ENCODE measurements around the gene PCGF6. TPM values are rescaled to one million over a fixed set of nuclear protein-coding genes. Genes with fewer than 3 reads are reported as not detected.
A peak's percentile ranks its signal among the peaks of the same experiment; 100 is the strongest.

The PCGF6 gene
- total RNA-seq, 1 experiment from 2014 or later = 7.2 TPM

DNA sequence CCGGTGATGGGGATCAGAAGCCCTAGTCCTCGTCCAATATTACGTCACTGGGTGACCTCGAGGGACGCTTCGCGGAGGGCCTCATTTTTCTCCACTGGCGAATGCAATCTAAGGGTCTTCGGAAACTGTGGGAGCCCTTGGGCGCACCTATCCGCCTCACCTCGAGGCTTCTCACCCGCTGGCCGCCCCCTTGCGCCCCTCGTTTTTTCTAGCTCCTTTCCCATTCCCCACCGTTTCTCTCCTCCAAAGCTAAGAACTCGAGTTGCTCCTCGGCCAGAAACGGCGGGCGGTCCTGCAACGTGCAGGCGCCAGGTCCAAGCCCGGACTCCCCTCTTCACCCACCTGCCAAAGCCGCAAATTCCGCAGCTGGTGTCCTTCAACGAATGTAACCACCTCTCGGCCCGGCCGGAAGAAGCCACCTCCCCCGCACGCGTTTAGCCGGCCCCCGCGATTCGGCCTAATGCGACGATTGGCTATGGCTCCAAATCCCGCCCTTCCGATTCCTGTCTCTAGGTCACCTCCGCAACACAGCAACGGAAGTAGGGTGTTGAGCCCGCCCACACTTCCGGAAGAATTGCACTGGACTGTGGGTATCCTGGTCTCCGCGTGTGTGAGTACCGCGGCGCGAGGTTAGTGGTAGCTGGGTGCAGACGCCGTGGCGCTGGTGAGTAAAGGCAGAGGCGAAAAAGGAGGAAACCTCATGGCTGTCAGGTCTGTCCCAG, 45.3 kb upstream of the PCGF6 start, which contains the start of the genes ATP5MK and PDCD11:
Gene ATP5MK, minus strand, starts transcription at position 409 of the 722 bp plus-strand sequence. CDS start 4,018 bp downstream, outside the sequence.
Gene PDCD11, plus strand, starts transcription at position 560 of the 722 bp plus-strand sequence. CDS start 1,801 bp downstream, outside the sequence.
- Mint-ChIP-seq H3K4me3 (ENCODE audit: unreplicated experiment) (peak within 1 kb of the TSS; percentile 96), H3K27ac (ENCODE audit: low read depth, unreplicated experiment) (peak within 1 kb of the TSS; percentile 95), H3K4me1 (ENCODE audit: insufficient read depth, unreplicated experiment) (peaks cover 24% of the 10 kb centered on the region), H3K36me3 (ENCODE audit: insufficient read depth, unreplicated experiment) (peaks cover 81% of the 10 kb centered on the region), H3K9me3 (ENCODE audit: unreplicated experiment) (no peaks in the 10 kb centered on the region), H3K27me3 (ENCODE audit: insufficient read depth, unreplicated experiment) (no peaks in the 10 kb centered on the region)
- TF ChIP-seq CTCF (IDR thresholded peaks at IDR 0.05; ENCODE audit: unreplicated experiment) = no peak
- BruUV-seq (replicated peaks) = TSS peak; percentile 81
- POLR2A ChIA-PET = interaction anchor here (0.6 to 5.7 kb wide), 29 partner anchors 8 to 1578 kb away, joined by 3 to 62 read pairs (median 4); partner anchors contain the start of genes CNNM2, NEURL1, NT5C2 and OGA
- CTCF ChIA-PET = interaction anchor here (0.6 to 1.9 kb wide), 5 partner anchors 20 to 290 kb away, joined by 3 to 7 read pairs (median 3); no protein-coding TSS in a partner anchor
- intact Hi-C loops (cut with micrococcal nuclease) = loop anchor here (2.0 to 5.0 kb wide), 2 partner anchors 27 to 44 kb away; partner anchors contain the start of gene PCGF6
- peak; percentile 99 for DNase-seq (ENCODE audit: unreplicated experiment)

DNA sequence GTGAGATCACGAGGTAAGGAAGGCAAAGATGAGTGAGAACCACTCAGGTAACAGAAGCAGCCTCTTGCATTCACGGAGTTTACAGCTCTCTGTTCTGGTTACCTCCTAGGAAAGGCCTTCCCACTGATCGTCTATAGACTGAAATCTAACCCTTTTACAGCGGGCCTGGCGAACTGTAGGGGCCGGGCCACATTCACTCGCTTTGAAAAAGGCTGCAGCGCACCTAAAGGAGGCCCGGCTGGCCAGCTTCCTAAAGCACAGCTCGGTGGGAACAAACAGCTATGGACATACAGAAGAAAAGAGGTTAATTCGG, 44.8 kb upstream of the PCGF6 start:
- intact Hi-C loops (cut with micrococcal nuclease) = loop anchor here (2.0 to 5.0 kb wide), 2 partner anchors 27 to 43 kb away; partner anchors contain the start of gene PCGF6
- peak overlapping the region; percentile 95 for H3K27ac Mint-ChIP-seq (ENCODE audit: low read depth, unreplicated experiment)
- peak overlapping the region; percentile 96 for H3K4me3 Mint-ChIP-seq (ENCODE audit: unreplicated experiment)
- ChIA-PET POLR2A (interaction anchor here (0.7 to 5.7 kb wide), 24 partner anchors 8 to 1577 kb away, joined by 3 to 62 read pairs (median 4); partner anchors contain the start of genes CNNM2, NEURL1, NT5C2 and OGA), CTCF (interaction anchor here (0.6 to 1.9 kb wide), 2 partner anchors 21 to 170 kb away, joined by 3 to 7 read pairs; no protein-coding TSS in a partner anchor)
- no peaks in the 10 kb centered on the region for H3K9me3 Mint-ChIP-seq (ENCODE audit: unreplicated experiment)
- peaks cover 81% of the 10 kb centered on the region for H3K36me3 Mint-ChIP-seq (ENCODE audit: insufficient read depth, unreplicated experiment)
- DNase-seq (ENCODE audit: unreplicated experiment) = peak; percentile 5
- no peak for TF ChIP-seq CTCF (IDR thresholded peaks at IDR 0.05; ENCODE audit: unreplicated experiment)
- BruUV-seq (replicated peaks) = no TSS peak
- H3K4me1 Mint-ChIP-seq (ENCODE audit: insufficient read depth, unreplicated experiment) = peaks cover 24% of the 10 kb centered on the region
- no peaks in the 10 kb centered on the region for H3K27me3 Mint-ChIP-seq (ENCODE audit: insufficient read depth, unreplicated experiment)

DNA sequence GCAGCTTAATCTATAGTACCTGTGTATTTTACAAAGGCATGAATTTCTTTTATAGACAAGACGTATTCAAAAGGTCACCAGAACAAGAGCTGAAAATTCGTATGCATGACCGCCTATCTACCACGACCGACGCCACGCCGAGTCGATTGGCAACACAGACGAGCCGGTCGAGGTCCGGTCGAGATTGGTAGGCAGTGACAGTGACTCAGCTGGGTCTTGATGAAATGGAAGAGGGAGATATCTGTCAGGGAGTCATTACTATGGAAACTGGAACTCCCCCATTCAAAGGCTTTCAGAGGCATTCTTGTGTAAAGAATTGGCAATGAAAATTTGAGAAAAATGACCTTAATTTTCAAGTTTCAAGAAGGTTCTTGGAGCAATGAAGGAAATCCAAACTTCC, 43.2 kb upstream of the PCGF6 start:
- H3K27ac Mint-ChIP-seq (ENCODE audit: low read depth, unreplicated experiment) = no peak overlapping the region
- H3K36me3 Mint-ChIP-seq (ENCODE audit: insufficient read depth, unreplicated experiment) = peaks cover 77% of the 10 kb centered on the region
- DNase-seq (ENCODE audit: unreplicated experiment) = no peak
- TF ChIP-seq CTCF (IDR thresholded peaks at IDR 0.05; ENCODE audit: unreplicated experiment) = no peak
- POLR2A ChIA-PET = interaction anchor here (1.2 to 5.7 kb wide), 2 partner anchors 20 to 26 kb away, joined by 4 to 62 read pairs; partner anchors contain the start of gene TAF5
- H3K4me1 Mint-ChIP-seq (ENCODE audit: insufficient read depth, unreplicated experiment) = peaks cover 21% of the 10 kb centered on the region
- H3K4me3 Mint-ChIP-seq (ENCODE audit: unreplicated experiment) = peak overlapping the region; percentile 25
- BruUV-seq (replicated peaks) = no TSS peak
- H3K9me3 Mint-ChIP-seq (ENCODE audit: unreplicated experiment) = no peaks in the 10 kb centered on the region
- intact Hi-C loops (cut with micrococcal nuclease) = no loop called here
- H3K27me3 Mint-ChIP-seq (ENCODE audit: insufficient read depth, unreplicated experiment) = no peaks in the 10 kb centered on the region
- CTCF ChIA-PET = interaction anchor here (0.6 to 0.7 kb wide), 2 partner anchors 27 to 87 kb away, joined by 3 to 5 read pairs; no protein-coding TSS in a partner anchor

DNA sequence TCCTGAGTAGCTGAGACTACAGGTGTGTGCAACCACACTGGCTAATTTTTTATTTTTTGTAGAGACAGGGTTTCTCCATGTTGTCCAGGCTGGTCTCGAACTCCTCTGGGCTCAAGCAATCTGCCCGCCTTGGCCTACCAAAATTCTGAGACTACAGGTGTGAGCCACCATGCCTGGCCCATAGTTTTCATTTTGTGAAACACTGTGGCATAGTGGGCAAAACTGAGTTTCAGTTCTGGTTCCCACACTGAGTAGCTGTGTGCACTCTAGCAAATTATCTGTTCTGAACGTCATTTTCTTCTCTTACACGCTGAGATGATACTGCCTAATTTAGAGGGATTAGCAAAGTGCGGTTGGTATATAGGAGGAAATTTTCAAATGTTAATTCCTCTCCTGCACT, 31.8 kb upstream of the PCGF6 start:
- Mint-ChIP-seq H3K27ac (ENCODE audit: low read depth, unreplicated experiment) (no peak overlapping the region), H3K9me3 (ENCODE audit: unreplicated experiment) (no peaks in the 10 kb centered on the region), H3K27me3 (ENCODE audit: insufficient read depth, unreplicated experiment) (no peaks in the 10 kb centered on the region), H3K4me1 (ENCODE audit: insufficient read depth, unreplicated experiment) (no peaks in the 10 kb centered on the region), H3K4me3 (ENCODE audit: unreplicated experiment) (no peak overlapping the region), H3K36me3 (ENCODE audit: insufficient read depth, unreplicated experiment) (peaks cover 86% of the 10 kb centered on the region)
- intact Hi-C loops (cut with micrococcal nuclease) = no loop called here
- BruUV-seq (replicated peaks) = no TSS peak
- no peak for TF ChIP-seq CTCF (IDR thresholded peaks at IDR 0.05; ENCODE audit: unreplicated experiment)
- ChIA-PET CTCF (no interaction called here), POLR2A (interaction anchor here (1.3 to 1.5 kb wide), 2 partner anchors 13 to 15 kb away, joined by 4 to 7 read pairs; partner anchors contain the start of gene TAF5)
- no peak for DNase-seq (ENCODE audit: unreplicated experiment)
